Kidney epithelial cell (primary cell): ENCODE results near the gene SIK1. TPM values are rescaled to one million over a fixed set of nuclear protein-coding genes. Genes with fewer than 3 reads are reported as not detected.
"Not testable (repeated sequence)": the region's sequence is repeated elsewhere in the genome, so short reads cannot be mapped to it uniquely, and the experiment has no call there.

Source experiments
- DNase-seq: peaks from one replicate; pipeline ENCODE4 v3.0.0-alpha.2; 2010; ENCODE audit warnings: low read depth
- H3K27me3 ChIP-seq: 2 replicates; pipeline ENCODE4 v1.6.0; 2011; ENCODE audit warnings: low read length; ENCODE audit not compliant: control insufficient read depth, insufficient read depth
- H3K36me3 ChIP-seq: 2 replicates; pipeline ENCODE4 v1.5.1; 2011; ENCODE audit warnings: low read length; ENCODE audit not compliant: control insufficient read depth, insufficient read depth
- H3K4me3 ChIP-seq: 2 replicates; pipeline ENCODE4 v1.5.1; 2011; ENCODE audit warnings: low read depth, mild to moderate bottlenecking, control low read depth, low read length
- total RNA-seq: library from RNA; depleted of rRNA; stranded (reverse); fragments of >200 nt; gene quantifications from 2 replicates; pipeline ENCODE4 v1.2.3, GENCODE V29; 2015

The SIK1 gene
- total RNA-seq, 1 donor from 2014 or later: 33.1 TPM

DNA sequence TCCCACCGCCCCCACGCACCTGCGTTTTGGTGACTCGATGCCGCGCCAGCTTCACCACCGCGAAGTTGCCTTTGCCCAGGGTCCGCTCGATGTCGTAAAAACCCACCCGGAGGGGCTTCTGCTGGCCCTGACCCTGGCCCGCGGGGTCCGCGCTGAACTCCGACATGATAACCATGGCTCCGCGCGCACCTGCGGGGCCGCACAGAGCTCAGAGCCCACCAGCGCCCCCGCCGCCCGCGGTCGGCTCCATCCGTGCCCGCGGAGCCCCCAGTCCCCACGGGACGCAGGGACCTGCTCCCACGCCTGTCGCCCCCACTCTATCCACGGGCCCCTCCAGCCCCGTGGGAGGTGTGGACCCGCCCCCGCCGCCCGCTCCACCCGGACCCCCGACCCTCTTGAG is 927 bp downstream of the SIK1 start:
- H3K4me3 ChIP-seq, DNase-seq: not testable (repeated sequence)

DNA sequence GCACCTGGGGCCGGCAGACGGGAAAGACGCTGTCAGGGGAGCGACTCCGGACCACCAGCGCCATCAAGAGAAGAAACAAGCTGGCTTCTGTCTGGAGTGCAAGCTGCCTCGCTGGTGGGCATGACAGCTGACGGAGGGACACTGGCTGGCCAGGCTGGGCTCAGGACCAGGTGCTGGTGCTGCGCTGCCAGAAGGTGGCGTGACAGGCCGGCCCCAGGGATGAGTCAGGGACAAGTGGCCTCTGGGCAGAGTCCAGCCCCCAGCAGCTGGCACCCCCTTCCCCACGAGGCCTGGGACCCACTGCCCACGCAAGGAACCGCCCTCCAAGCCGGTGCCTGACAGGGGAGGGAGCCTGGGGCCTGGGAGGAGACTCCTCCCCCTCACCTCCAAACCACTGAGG is 7.5 kb downstream of the SIK1 start:
- not testable (repeated sequence) for H3K27me3 ChIP-seq, H3K36me3 ChIP-seq, DNase-seq, H3K4me3 ChIP-seq

More for the DNA sequence above, 927 bp downstream of the SIK1 start:
- not testable (repeated sequence) for H3K27me3 ChIP-seq, H3K36me3 ChIP-seq

DNA sequence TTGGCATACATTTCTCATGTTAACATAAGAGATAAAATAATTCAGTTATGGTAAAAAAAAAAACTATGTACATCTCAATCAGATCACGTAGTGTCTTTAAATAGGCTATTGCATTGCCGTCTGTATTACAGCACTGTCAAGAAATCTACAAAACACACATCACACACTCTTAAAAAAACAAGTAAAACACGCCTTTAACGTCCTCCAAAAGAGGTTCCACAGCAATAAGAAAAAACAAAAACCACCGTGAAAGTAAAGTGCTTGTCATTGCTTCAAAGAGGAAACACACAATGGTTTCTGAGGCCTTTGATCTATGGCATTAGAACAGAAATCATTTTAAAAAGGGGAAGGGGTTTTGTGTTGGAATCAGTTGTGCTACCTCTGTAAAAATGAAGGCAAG is 12.4 kb downstream of the SIK1 start:
- H3K36me3 ChIP-seq, H3K4me3 ChIP-seq, DNase-seq, H3K27me3 ChIP-seq: not testable (repeated sequence)

DNA sequence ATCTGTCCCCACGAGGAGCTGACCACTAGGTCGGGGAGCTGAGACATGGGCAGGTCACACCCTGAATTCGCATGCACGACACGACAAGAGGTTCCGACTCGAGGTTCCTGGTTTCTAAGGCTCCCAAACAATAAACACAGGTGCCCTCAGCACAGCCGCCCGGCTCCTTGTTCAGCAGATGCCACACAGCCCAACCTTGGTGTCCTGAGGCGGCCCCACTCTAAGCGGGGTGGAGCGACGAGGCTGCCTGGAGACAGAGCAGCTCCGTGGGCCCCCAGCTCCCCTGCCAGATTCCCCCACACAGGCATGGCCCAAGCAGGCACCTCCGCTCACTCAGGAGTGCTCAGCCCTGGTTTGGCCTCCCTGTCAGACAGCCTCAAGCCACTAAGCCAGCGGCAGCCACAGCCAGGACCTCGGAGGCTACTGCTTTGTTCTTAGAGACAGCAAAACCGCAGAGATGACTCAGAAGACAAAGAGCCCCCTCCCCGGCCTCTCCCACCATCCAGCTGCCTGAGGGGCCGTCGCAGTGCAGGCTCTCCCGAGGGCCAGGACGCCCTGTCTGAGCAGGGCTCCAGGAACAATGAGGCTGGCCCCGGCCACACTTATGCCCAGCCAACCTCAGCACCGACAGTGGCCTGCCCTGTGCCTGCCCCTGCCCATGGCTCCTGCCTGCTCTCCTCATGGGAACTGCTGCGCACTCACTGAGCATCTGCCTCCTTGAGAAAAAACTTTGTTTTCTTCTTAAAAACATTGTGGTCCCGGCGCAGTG is 14.7 kb downstream of the SIK1 start:
- H3K4me3 ChIP-seq, H3K36me3 ChIP-seq, DNase-seq, H3K27me3 ChIP-seq: not testable (repeated sequence)

DNA sequence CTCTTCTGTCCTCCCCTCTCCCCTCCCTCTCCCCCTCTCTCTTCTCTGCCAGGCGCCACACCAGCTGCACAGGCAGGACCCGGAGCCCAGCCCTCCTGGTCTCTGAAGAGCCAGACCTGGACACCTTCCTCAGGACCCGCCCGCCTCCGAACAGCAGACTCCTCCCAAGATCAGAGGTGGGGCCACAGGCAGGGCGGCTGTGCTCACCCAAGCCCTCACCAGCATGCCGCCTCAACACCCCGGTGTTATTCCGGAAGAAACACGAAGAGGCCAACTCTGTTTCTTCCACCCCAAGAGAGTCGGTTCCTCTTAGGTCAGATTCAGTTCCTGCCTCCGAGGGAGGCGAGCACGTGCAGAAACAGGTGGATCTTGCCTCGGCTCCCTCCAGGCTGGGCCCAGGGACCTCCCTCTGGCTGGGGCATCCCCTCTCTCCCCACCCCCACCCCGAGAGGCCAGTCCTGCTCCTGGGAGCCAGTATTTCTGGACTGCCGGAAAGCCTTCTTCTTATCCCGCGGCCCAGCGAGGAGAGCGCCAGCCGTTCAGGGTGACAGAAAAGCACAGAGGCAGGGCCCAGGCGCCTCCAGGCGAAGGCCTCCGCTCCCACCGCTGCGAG is 16.4 kb downstream of the SIK1 start:
- not testable (repeated sequence) for H3K36me3 ChIP-seq

DNA sequence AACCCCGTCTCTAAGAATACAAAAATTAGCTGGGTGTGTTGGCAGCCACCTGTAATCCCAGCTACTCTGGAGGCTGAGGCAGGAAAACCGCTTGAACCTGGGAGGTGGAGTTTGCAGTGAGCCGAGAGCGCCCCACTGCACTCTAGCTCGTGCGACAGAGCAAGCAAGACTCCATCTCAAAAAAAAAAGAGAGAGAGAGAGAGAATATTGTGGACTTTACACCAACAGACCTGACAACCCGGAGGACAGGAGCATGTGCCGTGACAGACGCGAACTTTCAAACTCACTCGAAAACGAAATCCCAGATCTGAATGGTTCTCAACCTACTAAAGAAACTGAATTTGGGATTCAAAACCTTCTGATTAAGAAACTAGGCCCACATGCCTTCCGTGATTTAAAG is 19.8 kb downstream of the SIK1 start:
- DNase-seq, H3K4me3 ChIP-seq, H3K36me3 ChIP-seq, H3K27me3 ChIP-seq: not testable (repeated sequence)

More for the DNA sequence above, 16.4 kb downstream of the SIK1 start:
- DNase-seq, H3K27me3 ChIP-seq, H3K4me3 ChIP-seq: not testable (repeated sequence)

DNA sequence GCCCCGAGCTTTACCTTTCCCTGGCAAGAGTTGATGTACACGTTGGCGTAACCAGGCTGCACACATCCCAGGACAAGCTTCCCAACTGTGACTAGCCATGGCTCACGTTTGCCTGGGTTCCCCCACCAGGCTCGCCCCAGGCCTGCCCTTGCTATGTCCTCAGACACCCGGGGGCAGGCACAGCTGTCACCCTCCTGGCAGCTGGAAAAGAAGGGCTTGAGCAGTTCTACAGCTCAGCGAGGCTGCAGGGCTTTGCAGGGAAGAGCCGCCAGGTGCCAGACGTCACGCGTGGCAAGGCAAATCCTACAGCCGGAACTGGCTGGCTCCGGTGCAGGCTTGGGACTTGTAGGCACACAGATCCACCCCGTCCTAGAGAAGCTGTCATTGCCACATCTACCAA is 22.5 kb downstream of the SIK1 start:
- not testable (repeated sequence) for DNase-seq, H3K27me3 ChIP-seq, H3K36me3 ChIP-seq, H3K4me3 ChIP-seq

DNA sequence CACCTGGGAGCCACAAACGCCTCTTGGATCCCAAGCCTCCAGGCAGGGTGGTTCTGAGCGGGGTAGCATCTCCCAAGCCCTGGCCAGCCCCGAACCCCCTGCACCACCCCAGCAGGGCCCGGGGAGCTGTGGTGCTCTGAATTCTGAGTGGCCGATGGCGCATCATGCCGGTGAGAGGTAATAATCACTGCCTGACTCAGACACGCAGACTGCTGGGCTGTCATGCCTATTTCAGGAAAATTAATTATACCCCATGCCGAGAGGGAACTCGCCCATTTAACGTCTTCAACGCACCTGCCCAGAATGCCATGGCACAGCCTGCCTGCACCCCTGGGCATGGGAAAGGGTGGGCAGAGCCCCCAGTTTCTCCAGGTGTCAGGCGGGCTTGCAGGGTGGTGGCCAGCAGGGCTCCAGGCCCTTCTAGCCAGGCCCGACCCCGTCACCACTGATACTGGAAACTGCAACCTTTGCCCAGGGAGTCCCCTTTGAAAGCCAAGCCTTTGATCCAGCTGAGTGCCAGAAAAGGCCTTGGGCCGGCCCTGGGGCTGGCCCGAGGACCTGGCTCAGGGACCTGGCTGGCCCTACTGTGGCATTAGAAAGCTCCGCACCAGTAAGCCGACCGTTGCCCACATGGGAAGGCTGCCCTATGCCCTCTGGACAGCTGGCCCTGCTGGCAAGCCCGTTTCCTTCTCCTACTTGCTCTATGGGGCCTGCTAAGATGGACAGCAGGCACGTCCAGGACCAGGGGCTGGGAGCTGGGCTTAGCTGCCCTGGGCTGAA is 23.1 kb downstream of the SIK1 start:
- not testable (repeated sequence) for DNase-seq, H3K4me3 ChIP-seq, H3K36me3 ChIP-seq, H3K27me3 ChIP-seq

DNA sequence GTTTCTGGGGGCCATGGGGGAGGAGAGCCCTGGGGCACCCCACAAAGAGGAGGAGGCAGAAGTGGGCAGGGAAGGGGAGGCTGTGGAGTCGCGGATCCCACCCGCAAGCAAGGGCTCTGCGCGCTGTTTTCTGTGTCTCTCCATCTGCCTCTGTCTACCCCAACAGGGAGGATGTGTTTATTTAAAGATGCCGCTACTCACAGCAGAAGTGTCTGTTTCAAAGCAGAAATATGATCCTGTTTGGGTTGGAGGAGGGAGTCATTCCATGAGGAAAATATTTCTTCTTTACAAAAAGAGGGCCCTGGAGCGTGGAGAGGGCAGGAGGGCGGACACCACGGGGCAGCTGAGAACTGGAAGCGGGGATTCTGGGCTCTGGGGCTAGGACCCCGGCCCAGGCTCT is 25.8 kb downstream of the SIK1 start:
- not testable (repeated sequence) for DNase-seq, H3K27me3 ChIP-seq, H3K4me3 ChIP-seq, H3K36me3 ChIP-seq

DNA sequence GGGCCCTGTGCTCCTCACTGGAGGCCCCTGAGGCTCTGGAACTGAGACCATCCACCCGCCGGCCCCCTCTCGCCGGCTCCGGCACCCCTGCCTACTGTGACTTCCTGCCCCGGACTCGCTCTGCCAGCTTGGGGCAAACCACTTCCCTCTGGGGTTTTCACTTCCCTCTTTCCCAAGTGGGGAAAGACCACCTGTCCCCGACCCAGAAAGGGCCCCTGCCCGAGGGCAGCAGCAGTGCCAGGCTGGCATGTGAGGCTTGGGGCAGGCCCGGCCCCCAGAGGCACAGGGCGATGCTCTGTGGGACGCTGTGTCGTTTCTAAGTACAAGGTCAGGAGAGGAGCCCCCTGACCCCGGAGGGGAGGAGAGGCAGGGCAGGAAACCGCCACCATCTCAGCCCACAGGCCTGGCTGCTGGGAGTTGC is 27.3 kb downstream of the SIK1 start:
- not testable (repeated sequence) for H3K27me3 ChIP-seq, H3K36me3 ChIP-seq, H3K4me3 ChIP-seq, DNase-seq

DNA sequence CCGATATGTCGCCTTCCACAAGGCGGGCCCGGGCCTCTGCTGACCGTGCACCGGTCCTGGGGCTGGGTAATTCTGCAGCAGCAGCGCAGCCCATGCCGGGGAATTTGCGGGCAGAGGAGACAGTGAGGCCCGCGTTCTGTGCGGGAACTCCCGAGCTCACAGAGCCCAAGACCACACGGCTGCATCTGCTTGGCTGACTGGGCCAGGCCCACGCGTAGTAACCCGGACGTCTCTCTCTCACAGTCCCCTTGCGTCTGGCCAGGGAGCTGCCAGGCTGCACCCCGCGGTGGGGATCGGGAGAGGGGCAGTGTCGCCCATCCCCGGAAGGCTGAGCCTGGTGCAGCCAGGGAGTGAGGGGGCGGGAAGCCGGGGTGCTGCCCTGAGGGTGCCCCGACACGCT is 27.8 kb downstream of the SIK1 start:
- H3K36me3 ChIP-seq, H3K4me3 ChIP-seq, DNase-seq, H3K27me3 ChIP-seq: not testable (repeated sequence)

DNA sequence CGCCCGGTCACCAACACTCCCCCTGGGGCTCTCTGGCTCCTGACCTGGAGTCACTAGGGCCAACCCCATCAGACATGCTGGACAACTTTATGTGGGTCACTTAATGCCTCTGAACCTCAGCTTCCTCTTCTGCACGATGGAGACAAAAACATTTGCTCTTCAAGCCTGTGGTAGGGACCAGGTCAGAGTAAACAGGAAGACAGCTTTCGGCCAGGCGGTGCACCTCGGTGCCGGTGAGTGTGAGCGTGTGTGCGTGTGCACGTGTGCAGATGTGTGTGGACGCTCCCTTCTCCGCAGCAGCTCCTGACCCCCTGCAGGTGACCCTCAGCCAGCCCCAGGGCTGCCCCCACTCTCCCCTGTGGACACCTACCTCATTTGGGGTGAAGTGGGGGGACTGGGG is 28.4 kb downstream of the SIK1 start:
- H3K4me3 ChIP-seq, H3K36me3 ChIP-seq, DNase-seq, H3K27me3 ChIP-seq: not testable (repeated sequence)

DNA sequence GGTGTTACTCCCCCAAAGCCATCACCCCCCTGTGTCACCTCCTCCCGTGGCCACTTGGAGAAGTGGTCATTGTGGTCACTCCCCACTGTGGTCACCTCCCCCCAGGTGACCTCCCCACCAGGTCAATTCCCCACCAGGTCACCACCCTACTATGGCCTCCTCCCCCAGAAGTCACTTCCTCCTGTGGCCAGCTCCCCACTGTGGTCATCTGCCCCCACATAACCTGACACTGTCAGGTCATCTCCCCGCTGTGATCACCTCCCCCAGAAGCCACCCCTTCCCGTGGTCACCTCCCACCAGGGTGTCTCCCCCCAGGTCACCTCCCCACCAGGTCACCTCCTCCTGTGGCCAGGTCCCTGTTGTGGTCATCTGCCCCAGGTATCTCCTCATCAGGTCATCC is 28.9 kb downstream of the SIK1 start:
- H3K4me3 ChIP-seq, H3K27me3 ChIP-seq, H3K36me3 ChIP-seq, DNase-seq: not testable (repeated sequence)

DNA sequence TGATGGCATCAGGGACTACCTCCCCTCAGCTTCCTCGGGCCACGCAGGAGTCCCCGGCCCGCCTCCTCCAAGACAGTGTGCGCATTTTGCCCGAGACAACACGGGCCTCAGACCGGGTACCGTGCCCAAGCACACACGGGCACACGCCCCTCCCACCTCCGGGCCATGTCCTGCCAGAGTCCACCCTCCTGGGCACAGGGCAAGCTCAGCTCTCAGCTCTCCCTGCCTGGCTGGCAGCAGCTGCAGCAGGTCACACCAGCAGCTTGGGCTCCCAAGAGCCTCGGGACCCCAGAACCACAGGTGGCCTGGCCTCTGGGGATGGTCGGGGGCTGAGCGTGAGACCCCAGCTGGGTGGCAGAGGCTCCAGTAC is 29.5 kb downstream of the SIK1 start:
- H3K27me3 ChIP-seq, H3K36me3 ChIP-seq, DNase-seq, H3K4me3 ChIP-seq: not testable (repeated sequence)
